ENCODE results near the gene ARHGAP6.
"Not testable (repeated sequence)": the region's sequence is repeated elsewhere in the genome, so short reads cannot be mapped to it uniquely, and the experiment has no call there.

ARHGAP6 gene

GRCh38 chrX:11641349-11642065 lies 24.2 kb downstream of the ARHGAP6 start:
- DNase-seq = no peak

- no peak for DNase-seq
These were observed 25.6 kb downstream of the ARHGAP6 start for GRCh38 chrX:11640089-11640488.

- no peak for DNase-seq
These were observed 33.0 kb downstream of the ARHGAP6 start for GRCh38 chrX:11632732-11633131.

GRCh38 chrX:11629593-11630211 lies 36.0 kb downstream of the ARHGAP6 start:
- no peak for DNase-seq

GRCh38 chrX:11628399-11628798 lies 37.3 kb downstream of the ARHGAP6 start:
- DNase-seq = no peak

DNA sequence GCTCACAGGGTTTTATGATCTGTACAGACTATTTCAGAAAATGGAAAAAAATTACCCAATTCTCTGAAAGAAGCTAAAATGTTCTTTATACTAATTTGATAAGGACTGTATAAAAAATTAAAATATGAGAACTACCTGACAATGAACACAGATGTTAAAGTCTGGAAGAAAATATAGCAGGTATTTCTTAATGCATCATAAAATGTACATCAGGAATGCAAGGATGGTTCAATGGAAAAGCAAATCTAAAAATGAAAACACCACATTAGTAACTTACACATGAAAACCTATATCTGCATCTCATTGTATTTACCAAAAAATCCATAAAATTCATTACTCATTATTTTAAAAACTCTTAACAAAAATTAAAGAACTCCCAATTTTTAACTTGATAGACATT lies 39.4 kb downstream of the ARHGAP6 start:
- no peak for DNase-seq

- DNase-seq = no peak
These were observed 46.3 kb downstream of the ARHGAP6 start for GRCh38 chrX:11619441-11619840.

GRCh38 chrX:11614253-11614652 lies 51.5 kb downstream of the ARHGAP6 start:
- DNase-seq = not testable (repeated sequence)

DNA sequence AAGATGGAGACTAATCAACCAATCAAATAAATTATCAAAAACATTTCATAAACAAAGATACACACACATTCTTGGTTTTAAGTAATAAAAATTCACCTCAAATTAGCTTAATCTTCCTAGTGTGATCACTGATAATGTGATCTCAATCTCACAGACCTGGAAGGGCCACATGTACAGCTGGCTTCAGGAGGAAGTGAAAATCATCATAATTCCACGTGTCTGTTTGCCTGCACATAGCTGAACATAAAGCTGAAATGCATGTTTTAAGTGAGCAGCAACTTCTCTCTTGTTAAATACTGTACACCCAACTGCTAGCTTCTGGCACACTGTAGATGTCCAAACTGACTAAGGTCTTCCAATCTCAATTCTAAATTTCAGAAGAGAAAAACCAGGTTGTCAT lies 53.8 kb downstream of the ARHGAP6 start:
- DNase-seq = no peak

- no peak for DNase-seq
These were observed 54.6 kb downstream of the ARHGAP6 start for GRCh38 chrX:11611161-11611560.

DNA sequence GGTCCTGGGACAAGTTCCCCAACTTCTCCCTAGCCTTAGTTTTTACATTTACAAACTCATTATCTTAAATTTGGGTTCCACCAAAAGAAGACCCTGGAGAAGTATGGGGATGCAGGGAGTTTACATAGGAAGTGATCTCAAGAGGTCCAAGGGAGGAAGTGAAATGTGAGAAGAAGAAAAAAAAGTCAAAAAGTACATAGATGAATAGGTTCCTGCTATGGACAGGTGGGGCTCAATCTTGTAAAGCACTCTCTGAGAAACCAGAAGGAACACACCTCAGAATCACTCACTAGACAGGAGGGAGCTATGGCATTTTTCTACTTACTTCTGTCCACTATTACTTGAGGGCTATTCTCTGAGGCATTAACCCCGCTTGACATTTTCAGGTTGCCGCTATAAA lies 56.6 kb downstream of the ARHGAP6 start:
- no peak for DNase-seq

DNA sequence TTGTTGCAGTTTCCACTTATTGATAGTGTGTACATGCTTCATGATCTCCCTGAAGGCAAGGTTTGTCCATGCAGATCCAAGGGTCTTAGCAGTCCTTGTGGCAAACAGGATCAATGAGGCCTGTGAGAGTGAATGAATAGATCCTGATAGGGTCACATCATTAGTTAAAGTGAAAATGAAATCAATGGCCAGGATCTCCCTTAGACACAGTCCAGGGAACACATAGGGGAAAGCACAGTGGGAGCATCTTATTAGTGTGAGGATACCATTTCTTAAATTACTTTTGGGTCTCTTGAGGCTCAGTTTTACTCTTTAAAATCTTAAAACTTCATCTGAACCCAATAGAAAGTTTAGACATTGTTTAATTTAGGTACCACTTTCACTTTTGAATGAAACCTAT lies 59.3 kb downstream of the ARHGAP6 start:
- no peak for DNase-seq

DNA sequence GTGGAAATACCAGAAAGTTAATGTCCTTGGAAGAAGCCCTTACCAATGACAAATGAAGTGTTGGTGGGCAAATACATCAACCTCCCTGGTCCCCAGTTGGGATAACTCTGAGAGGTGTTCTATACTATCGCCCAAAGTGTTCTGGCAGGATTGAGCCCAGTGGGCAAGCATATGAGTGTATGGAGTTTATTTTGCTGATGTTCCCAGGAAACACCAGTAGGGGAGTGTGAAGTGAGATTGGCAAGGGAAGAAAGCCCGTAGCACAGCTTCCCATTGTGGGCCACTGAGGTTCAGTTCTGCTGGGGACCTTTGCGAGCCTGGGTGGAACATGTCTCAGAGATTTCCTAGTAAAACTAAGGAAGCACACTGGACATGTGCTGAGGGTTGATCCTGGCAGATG lies 65.1 kb downstream of the ARHGAP6 start:
- no peak for DNase-seq

GRCh38 chrX:11597479-11597878 lies 68.2 kb downstream of the ARHGAP6 start:
- no peak for DNase-seq

DNA sequence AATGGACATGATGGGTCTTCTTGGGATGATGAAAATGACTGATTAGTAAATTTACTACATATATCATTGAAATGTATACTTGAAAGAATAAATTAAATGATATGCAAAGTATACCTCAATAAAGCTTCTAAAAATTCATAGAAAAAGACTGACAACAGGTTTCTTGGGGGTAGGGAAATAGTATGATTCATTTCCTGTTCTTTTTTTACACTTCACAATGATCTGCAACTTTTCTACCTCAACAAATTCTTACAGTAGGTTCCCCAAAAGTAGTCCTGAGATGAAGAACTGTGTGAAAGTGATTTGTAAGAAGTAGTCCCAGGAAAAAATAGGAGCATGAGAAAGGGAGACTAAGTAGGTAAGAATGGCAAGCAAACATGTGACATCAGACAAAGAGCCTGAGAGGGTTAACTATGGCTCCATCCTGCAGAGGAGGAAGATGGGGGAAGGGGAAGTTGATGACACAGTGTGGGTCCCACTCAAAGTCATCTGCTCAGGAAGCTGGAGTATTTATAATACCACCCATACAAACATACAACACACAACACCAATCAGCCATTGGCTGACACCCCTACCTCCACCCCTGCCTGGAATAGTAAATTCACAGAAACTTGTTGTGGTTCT lies 73.9 kb downstream of the ARHGAP6 start:
- DNase-seq = no peak

DNA sequence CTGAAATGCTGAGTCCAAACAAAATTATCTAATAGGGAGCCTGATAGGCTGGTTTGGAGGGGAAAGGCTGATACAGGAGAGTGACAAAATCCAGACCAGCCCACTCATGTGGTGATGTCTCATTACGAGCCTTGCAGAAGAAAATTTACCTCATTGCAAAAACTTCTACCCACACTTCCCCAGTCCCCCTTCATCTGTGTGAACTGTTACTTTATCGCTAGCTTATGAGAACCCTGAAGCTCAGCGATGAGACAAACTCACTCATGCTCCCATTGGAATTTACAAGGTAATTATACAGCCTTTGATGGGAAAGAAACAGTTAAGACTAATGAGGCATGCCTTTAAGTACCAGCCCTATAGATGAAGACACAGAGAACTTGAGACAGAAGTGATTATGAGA lies 76.1 kb downstream of the ARHGAP6 start:
- no peak for DNase-seq

GRCh38 chrX:11588097-11588496 lies 77.6 kb downstream of the ARHGAP6 start:
- DNase-seq = no peak

DNA sequence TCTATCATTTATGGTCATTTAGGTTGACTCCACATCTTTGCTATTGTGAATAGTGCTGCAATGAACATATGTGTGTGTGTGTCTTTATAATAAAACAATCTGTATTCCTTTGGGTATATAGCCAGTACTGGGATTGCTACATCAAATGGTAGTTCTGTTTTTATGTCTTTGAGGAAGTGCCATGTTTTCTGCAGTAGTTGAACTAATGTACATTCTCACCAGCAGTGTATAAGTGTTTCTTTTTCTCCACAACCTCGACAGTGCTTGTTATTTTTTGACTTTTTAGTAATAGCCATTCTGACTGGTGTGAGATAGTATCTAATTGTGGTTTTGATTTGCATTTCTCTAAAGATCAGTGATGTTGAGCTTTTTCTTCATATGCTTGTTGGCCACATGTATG lies 80.5 kb downstream of the ARHGAP6 start:
- no peak for DNase-seq

- DNase-seq = no peak
These were observed 84.9 kb downstream of the ARHGAP6 start for GRCh38 chrX:11580789-11581188.

DNA sequence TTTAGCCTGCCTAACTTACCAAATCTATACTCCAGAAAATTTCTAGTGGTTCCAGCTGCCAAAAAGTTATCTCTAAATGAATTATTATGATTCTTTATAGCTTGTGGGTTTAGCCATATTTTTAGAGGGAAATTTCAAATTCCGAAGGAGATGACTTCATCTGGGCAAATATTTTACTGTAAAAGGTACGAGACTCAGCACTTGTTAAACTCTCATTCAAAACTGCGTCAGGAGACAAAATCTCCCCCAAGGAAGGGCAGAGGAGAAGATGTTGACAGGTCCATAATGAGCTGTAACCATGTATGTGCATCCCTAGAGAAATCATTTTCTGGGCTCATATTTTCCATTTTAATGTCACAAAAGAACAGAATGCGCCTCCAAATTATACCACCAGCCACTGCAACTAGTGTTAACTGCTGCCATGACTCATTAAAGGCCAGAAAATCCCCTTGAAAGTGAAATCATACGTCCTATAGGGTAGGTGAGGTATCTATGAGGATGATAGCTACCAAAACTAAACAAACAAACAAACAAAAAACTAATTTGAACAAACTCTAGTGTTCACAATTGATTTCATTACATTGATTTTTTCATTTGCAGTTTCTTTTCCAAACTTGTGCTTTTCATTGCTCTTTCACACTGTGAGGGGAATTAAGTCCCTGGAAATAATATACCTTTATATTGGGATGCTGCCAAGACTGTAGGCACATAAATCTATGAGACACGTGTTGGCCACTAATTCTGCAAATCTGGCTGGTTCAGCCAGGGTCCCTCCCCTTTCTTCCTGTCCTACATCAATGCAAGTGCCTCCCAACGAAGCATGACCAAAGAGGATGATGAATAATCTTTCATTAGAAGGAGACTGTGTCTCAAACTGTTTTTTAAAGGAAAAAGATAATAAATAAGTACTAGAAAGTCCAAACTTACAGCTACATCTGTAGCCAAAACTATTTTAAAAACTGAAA lies 85.8 kb downstream of the ARHGAP6 start:
- peak; percentile 14 for DNase-seq

GRCh38 chrX:11578301-11578700 lies 87.4 kb downstream of the ARHGAP6 start:
- not testable (repeated sequence) for DNase-seq

DNA sequence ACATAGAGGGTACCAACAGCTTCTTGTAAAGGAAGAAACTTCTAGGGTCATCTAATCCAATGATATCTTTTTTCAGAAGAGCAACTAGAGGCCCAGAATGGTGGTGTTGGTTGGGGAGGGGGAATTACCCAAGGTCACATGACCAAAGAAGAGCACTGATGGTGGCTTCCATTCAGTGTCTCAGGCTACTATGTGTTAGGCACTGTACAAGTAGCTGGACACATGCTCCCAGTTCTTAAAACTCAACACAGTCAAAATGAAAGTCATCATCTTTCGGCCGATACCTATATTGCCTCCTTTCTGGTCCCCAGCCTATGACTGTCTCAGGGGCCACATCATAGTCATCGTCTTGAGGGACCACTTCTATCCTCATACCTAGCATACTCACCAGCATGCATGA lies 88.1 kb downstream of the ARHGAP6 start:
- no peak for DNase-seq

DNA sequence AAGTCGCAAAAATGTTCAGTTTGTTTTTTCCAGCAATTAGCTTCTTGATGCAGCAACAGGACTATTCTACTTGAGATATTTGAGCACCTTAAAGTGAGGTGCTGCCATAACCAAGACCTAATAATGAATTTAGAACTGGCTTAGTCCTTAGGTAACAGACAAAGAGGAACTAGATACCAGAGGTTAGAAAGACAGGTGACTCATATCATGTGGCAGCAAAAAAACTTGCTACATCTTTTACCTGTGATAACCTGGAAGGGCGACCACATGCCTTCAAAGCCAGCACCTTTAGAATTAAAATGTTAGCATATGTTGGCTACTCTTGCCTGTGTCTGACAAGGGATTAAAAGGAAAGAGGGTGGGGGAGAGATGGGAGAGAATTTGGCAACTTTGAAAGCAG lies 90.4 kb downstream of the ARHGAP6 start:
- no peak for DNase-seq
